Measurements from ENCODE around the gene PALM3.
A peak's percentile ranks its signal among the peaks of the same experiment; 100 is the strongest.

Gene PALM3

DNA sequence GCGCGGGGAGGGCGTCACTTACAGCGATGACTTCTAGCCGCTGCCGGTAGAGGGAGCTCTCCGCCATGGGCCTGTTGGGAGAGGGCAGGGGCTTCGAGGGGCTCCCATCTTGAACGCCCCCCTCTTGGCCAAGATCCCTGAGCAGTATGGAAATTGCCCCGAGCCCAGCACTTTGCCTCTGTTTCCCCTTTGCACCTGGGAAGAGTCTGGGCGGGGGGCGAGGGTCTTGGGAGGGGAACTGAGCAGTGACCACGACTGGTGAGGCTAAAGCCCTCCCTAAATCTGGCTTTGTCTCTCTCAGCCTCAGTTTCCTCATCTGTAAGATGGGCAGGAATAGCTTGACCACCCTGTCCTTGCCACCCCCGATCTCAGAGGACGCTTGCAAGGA is 2.8 kb downstream of the PALM3 start:
- DNase-seq (ENCODE audit: extremely low read depth, low read depth): no peak
- no peak overlapping the region for H3K4me3 ChIP-seq (replicated peaks; ENCODE audit: low read depth, low read length)
- TF ChIP-seq CTCF (IDR thresholded peaks at IDR 0.05; ENCODE audit: low read depth, low read length, missing control alignments): peak; percentile 82

DNA sequence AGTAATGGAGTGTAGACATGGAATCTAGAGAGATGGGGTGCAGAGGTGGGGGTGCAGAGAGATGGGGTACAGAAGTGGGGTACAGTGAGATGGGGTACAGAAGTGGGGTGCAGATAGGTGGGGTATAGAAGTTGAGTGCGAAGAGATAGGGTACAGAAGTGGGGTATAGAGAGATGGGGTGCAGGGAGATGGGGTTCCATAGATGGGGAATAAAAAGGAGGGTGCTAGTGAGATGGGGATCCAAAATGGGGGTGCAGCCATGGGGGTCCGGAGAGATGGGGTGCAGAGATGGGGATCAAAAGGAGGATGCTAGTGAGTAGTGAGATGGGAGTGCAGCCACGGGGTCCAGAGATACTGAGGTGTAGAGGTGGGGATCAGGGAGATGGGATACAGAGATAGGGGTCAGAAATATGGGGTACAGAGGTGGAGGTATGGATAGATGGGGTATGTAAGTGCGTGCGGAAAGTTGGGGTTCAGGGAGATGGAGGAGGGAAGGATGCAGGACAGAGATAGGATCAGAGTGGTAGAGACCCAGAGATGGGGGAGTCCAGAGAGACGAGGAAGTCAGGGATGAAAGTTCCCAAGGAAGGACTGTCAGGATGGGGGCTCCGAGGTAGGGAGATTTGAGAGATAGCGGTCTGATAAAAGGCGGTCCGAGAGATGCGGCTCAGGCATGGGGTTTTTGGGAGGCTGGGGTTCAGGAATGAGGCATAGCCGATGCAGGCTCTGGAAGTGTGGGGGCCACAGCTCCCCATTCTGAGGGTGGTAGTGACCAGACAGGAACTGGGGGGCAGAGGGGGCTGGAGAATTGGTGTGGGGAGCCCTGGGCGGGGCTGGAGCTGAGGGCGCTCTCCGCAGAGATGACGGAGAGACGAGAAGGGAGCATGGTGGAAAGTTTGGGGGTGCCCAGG is 3.4 kb downstream of the PALM3 start:
- DNase-seq (ENCODE audit: extremely low read depth, low read depth): no peak
- peak overlapping the region; percentile 20; the same call in 1 of the 2 replicates for H3K4me3 ChIP-seq (replicated peaks; ENCODE audit: low read depth, low read length)
- no peak for TF ChIP-seq CTCF (IDR thresholded peaks at IDR 0.05; ENCODE audit: low read depth, low read length, missing control alignments)

GRCh38 chr19:14056741-14057356 is 5.0 kb downstream of the PALM3 start:
- DNase-seq (ENCODE audit: extremely low read depth, low read depth): no peak
- peak overlapping the region; percentile 28 for H3K4me3 ChIP-seq (replicated peaks; ENCODE audit: low read depth, low read length)
- TF ChIP-seq CTCF (IDR thresholded peaks at IDR 0.05; ENCODE audit: low read depth, low read length, missing control alignments): no peak

- no peak overlapping the region for H3K4me3 ChIP-seq (replicated peaks; ENCODE audit: low read depth, low read length)
- no peak for DNase-seq (ENCODE audit: extremely low read depth, low read depth)
- TF ChIP-seq CTCF (IDR thresholded peaks at IDR 0.05; ENCODE audit: low read depth, low read length, missing control alignments): no peak
These were observed 5.7 kb downstream of the PALM3 start for GRCh38 chr19:14056069-14056666.

- H3K4me3 ChIP-seq (replicated peaks; ENCODE audit: low read depth, low read length): no peak overlapping the region
- no peak for DNase-seq (ENCODE audit: extremely low read depth, low read depth)
- no peak for TF ChIP-seq CTCF (IDR thresholded peaks at IDR 0.05; ENCODE audit: low read depth, low read length, missing control alignments)
These were observed 6.5 kb downstream of the PALM3 start for GRCh38 chr19:14055396-14055795.

GRCh38 chr19:14054721-14055120 is 7.2 kb downstream of the PALM3 start:
- H3K4me3 ChIP-seq (replicated peaks; ENCODE audit: low read depth, low read length): no peak overlapping the region
- DNase-seq (ENCODE audit: extremely low read depth, low read depth): no peak
- no peak for TF ChIP-seq CTCF (IDR thresholded peaks at IDR 0.05; ENCODE audit: low read depth, low read length, missing control alignments)

All from HFF-Myc (cell line).